Measurements from ENCODE around the gene IGFBP2. TPM values are rescaled to one million over a fixed set of nuclear protein-coding genes. Genes with fewer than 3 reads are reported as not detected.

IGFBP2 gene
- total and polyA plus RNA-seq, 4 donors, result 88.8 to 1,119 (median 352) TPM

DNA sequence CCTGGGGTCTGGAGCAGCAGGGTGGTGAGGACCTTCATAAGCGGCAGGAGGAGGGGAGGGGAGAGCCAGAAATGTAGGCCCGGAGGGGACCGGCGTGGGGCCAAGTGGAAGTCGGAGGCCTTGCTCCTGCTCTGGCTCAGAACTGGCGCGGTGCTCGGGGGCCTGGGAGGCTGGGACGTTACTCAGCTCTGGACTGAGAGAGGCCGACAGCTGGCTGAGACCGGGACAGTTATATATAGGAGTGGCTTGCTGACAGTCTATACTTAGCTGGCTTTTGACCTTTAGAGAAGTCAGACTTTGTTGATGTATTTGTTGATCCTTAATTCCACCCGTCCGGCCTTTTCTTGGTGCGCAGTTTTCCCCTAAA, 46.4 kb downstream of the IGFBP2 start:
- WGBS, result 81% methylated on average over 14 of the region's 14 CpGs
- no peak overlapping the region for H3K4me3 ChIP-seq (ENCODE audit: low read depth in 1 of 3, low read length in 3 of 3)
- no peaks in the 10 kb centered on the region for H3K36me3 ChIP-seq (ENCODE audit: control insufficient read depth in 4 of 4, insufficient read depth in 3 of 4, low read depth in 1 of 4, low read length in 3 of 4)
- no peak overlapping the region for H3K9ac ChIP-seq (ENCODE audit: low read depth in 1 of 2, low read length in 2 of 2)
- H3K27ac ChIP-seq (ENCODE audit: low read depth in 1 of 2, low read length in 2 of 2), result no peak overlapping the region
- no peak for DNase-seq (ENCODE audit: low spot score)
- H3K27me3 ChIP-seq (ENCODE audit: control insufficient read depth in 4 of 4, insufficient read depth in 4 of 4, low read length in 3 of 4), result no peaks in the 10 kb centered on the region
- H3K9me3 ChIP-seq (ENCODE audit: control insufficient read depth in 4 of 4, low read length in 3 of 4), result no peaks in the 10 kb centered on the region
- H3K4me1 ChIP-seq (ENCODE audit: control insufficient read depth in 4 of 4, insufficient read depth in 4 of 4, low read length in 3 of 4), result peaks cover 0 to 2% (median 0%) of the 10 kb centered on the region in 4 donors
- TF ChIP-seq RXRA (IDR thresholded peaks at IDR 0.05), result no peak
- no peak for TF ChIP-seq SP1 (IDR thresholded peaks at IDR 0.05)
- TF ChIP-seq, protein P1, sequence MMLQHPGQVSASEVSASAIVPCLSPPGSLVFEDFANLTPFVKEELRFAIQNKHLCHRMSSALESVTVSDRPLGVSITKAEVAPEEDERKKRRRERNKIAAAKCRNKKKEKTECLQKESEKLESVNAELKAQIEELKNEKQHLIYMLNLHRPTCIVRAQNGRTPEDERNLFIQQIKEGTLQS (IDR thresholded peaks at IDR 0.05), result no peak
- TF ChIP-seq GABPA (IDR thresholded peaks at IDR 0.05 in 1 of 2, conservative IDR thresholded peaks at IDR 0.05 in 1 of 2), result no peak
- TF ChIP-seq JUND (IDR thresholded peaks at IDR 0.05), result no peak
- TF ChIP-seq, protein P2, sequence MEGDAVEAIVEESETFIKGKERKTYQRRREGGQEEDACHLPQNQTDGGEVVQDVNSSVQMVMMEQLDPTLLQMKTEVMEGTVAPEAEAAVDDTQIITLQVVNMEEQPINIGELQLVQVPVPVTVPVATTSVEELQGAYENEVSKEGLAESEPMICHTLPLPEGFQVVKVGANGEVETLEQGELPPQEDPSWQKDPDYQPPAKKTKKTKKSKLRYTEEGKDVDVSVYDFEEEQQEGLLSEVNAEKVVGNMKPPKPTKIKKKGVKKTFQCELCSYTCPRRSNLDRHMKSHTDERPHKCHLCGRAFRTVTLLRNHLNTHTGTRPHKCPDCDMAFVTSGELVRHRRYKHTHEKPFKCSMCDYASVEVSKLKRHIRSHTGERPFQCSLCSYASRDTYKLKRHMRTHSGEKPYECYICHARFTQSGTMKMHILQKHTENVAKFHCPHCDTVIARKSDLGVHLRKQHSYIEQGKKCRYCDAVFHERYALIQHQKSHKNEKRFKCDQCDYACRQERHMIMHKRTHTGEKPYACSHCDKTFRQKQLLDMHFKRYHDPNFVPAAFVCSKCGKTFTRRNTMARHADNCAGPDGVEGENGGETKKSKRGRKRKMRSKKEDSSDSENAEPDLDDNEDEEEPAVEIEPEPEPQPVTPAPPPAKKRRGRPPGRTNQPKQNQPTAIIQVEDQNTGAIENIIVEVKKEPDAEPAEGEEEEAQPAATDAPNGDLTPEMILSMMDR (IDR thresholded peaks at IDR 0.05; ENCODE audit: low read depth, low read length, missing input control), result no peak

DNA sequence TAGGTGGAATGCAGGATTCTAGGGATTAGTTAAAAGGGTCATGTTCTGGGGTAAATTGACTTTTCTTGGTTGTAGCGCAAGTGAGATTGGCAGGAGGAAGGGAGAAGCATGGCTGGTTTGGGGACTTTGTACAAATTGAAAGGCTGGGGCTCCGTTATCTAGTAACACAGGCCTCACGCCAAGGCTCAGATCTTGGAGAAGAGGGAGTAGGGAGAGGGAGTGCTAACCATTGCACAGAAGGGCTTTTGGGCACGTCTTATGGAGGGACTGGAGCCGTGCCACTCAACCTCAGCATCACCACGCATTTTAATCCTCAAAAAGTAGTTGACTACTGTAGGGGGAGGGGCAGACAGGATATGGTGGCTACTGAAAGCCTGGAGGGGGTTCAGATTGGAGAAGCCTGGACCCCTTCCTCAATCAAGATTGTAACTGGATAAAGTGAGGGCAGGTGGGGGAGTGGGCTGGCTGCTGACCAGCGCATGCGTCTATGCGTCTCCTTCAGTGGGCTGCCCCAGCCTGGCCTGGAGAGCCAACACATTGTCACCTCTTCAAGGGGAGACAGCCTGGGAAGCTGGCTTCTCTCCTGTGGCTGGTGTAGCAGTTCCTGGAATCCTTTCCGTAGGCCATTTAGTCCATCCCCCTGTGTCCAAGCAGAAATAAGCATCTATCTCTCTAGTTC, 47.9 kb downstream of the IGFBP2 start:
- H3K9ac ChIP-seq (ENCODE audit: low read depth in 1 of 2, low read length in 2 of 2), result no peak overlapping the region
- H3K9me3 ChIP-seq (ENCODE audit: control insufficient read depth in 4 of 4, low read length in 3 of 4), result no peaks in the 10 kb centered on the region
- no peaks in the 10 kb centered on the region for H3K36me3 ChIP-seq (ENCODE audit: control insufficient read depth in 4 of 4, insufficient read depth in 3 of 4, low read depth in 1 of 4, low read length in 3 of 4)
- no peak for TF ChIP-seq HNF4G (IDR thresholded peaks at IDR 0.05)
- TF ChIP-seq, protein P3, sequence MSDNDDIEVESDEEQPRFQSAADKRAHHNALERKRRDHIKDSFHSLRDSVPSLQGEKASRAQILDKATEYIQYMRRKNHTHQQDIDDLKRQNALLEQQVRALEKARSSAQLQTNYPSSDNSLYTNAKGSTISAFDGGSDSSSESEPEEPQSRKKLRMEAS (IDR thresholded peaks at IDR 0.05), result no peak
- TF ChIP-seq HNF4A (conservative IDR thresholded peaks at IDR 0.05), result no peak
- TF ChIP-seq FOXA1 (IDR thresholded peaks at IDR 0.05), result no peak
- TF ChIP-seq, protein P4, sequence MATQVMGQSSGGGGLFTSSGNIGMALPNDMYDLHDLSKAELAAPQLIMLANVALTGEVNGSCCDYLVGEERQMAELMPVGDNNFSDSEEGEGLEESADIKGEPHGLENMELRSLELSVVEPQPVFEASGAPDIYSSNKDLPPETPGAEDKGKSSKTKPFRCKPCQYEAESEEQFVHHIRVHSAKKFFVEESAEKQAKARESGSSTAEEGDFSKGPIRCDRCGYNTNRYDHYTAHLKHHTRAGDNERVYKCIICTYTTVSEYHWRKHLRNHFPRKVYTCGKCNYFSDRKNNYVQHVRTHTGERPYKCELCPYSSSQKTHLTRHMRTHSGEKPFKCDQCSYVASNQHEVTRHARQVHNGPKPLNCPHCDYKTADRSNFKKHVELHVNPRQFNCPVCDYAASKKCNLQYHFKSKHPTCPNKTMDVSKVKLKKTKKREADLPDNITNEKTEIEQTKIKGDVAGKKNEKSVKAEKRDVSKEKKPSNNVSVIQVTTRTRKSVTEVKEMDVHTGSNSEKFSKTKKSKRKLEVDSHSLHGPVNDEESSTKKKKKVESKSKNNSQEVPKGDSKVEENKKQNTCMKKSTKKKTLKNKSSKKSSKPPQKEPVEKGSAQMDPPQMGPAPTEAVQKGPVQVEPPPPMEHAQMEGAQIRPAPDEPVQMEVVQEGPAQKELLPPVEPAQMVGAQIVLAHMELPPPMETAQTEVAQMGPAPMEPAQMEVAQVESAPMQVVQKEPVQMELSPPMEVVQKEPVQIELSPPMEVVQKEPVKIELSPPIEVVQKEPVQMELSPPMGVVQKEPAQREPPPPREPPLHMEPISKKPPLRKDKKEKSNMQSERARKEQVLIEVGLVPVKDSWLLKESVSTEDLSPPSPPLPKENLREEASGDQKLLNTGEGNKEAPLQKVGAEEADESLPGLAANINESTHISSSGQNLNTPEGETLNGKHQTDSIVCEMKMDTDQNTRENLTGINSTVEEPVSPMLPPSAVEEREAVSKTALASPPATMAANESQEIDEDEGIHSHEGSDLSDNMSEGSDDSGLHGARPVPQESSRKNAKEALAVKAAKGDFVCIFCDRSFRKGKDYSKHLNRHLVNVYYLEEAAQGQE (IDR thresholded peaks at IDR 0.05), result no peak
- no peak for TF ChIP-seq TAF1 (conservative IDR thresholded peaks at IDR 0.05)
- TF ChIP-seq GABPA (IDR thresholded peaks at IDR 0.05 in 1 of 2, conservative IDR thresholded peaks at IDR 0.05 in 1 of 2), result no peak
- TF ChIP-seq JUND (IDR thresholded peaks at IDR 0.05), result no peak
- no peak for TF ChIP-seq SP1 (IDR thresholded peaks at IDR 0.05)
- no peak for TF ChIP-seq NR2F2 (IDR thresholded peaks at IDR 0.05)
- TF ChIP-seq, protein P5, sequence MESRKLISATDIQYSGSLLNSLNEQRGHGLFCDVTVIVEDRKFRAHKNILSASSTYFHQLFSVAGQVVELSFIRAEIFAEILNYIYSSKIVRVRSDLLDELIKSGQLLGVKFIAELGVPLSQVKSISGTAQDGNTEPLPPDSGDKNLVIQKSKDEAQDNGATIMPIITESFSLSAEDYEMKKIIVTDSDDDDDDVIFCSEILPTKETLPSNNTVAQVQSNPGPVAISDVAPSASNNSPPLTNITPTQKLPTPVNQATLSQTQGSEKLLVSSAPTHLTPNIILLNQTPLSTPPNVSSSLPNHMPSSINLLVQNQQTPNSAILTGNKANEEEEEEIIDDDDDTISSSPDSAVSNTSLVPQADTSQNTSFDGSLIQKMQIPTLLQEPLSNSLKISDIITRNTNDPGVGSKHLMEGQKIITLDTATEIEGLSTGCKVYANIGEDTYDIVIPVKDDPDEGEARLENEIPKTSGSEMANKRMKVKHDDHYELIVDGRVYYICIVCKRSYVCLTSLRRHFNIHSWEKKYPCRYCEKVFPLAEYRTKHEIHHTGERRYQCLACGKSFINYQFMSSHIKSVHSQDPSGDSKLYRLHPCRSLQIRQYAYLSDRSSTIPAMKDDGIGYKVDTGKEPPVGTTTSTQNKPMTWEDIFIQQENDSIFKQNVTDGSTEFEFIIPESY (IDR thresholded peaks at IDR 0.05), result no peak
- TF ChIP-seq RAD21 (IDR thresholded peaks at IDR 0.05), result no peak
- no peak for TF ChIP-seq YY1 (IDR thresholded peaks at IDR 0.05)
- TF ChIP-seq, protein P1 (IDR thresholded peaks at IDR 0.05), result no peak
- TF ChIP-seq RXRA (IDR thresholded peaks at IDR 0.05), result no peak
- TF ChIP-seq, protein P2 (IDR thresholded peaks at IDR 0.05; ENCODE audit: low read depth, low read length, missing input control), result no peak
- TF ChIP-seq EGR1 (IDR thresholded peaks at IDR 0.05; ENCODE audit: low read depth in 2 of 2), result no peak
- TF ChIP-seq FOXA2 (IDR thresholded peaks at IDR 0.05), result no peak
- peaks cover 0 to 2% (median 0%) of the 10 kb centered on the region in 4 donors for H3K4me1 ChIP-seq (ENCODE audit: control insufficient read depth in 4 of 4, insufficient read depth in 4 of 4, low read length in 3 of 4)
- no peak overlapping the region for H3K27ac ChIP-seq (ENCODE audit: low read depth in 1 of 2, low read length in 2 of 2)
- no peak for DNase-seq (ENCODE audit: low spot score)
- WGBS, result 86% methylated on average over 10 of the region's 10 CpGs
- H3K27me3 ChIP-seq (ENCODE audit: control insufficient read depth in 4 of 4, insufficient read depth in 4 of 4, low read length in 3 of 4), result no peaks in the 10 kb centered on the region
- H3K4me3 ChIP-seq (ENCODE audit: low read depth in 1 of 3, low read length in 3 of 3), result no peak overlapping the region
